Activated CD4-positive, alpha-beta memory T cell treated with anti-CD3 and anti-CD28 coated beads for 36 hours (primary cell): Measurements from ENCODE around the gene BRICD5. TPM values are rescaled to one million over a fixed set of nuclear protein-coding genes. Genes with fewer than 3 reads are reported as not detected.

ENCODE experiments used
- CTCF ChIA-PET: fragments of 350-600 bp; sonication (Branson Sonifier 250); formaldehyde crosslinking; loops from one replicate; lab custom pipeline; 2021; ENCODE audit warnings: antibody characterized with exemption, inconsistent platforms; lab: Charles Lee
- POLR2A ChIA-PET: fragments of 350-600 bp; sonication (Branson Sonifier 250); formaldehyde crosslinking; loops from one replicate; lab custom pipeline; 2021; ENCODE audit warnings: antibody characterized with exemption; lab: Charles Lee
- DNase-seq: peaks from one replicate; pipeline ENCODE4 v3.0.0-alpha.2; 2020
- H3K27ac Mint-ChIP-seq: one replicate; pipeline ENCODE4 v1.8.0; 2021; ENCODE audit warnings: mixed read lengths
- H3K27me3 Mint-ChIP-seq: one replicate; pipeline ENCODE4 v1.8.0; 2021; ENCODE audit warnings: mixed read lengths
- H3K36me3 Mint-ChIP-seq: one replicate; pipeline ENCODE4 v1.8.0; 2021; ENCODE audit warnings: mixed read lengths
- H3K4me1 Mint-ChIP-seq: one replicate; pipeline ENCODE4 v1.8.0; 2021; ENCODE audit warnings: low read depth, mixed read lengths
- H3K4me3 Mint-ChIP-seq: one replicate; pipeline ENCODE4 v1.8.0; 2021; ENCODE audit warnings: mild to moderate bottlenecking, mixed read lengths
- H3K9me3 Mint-ChIP-seq: one replicate; pipeline ENCODE4 v1.8.0; 2021; ENCODE audit warnings: mixed read lengths
- intact Hi-C: fragments of 100-400 bp; cut with micrococcal nuclease; formaldehyde crosslinking; loops from one replicate; pipeline ENCODE4 v1.15.1; 2023
- total RNA-seq, 2 experiments: library from RNA; stranded (reverse); gene quantifications; one replicate each; pipeline ENCODE4 v1.2.3, GENCODE V29; 2021

BRICD5 gene
- total RNA-seq, 2 experiments from 2014 or later = 5.7 to 8.5 TPM

- CTCF ChIA-PET = no interaction called here
- peaks cover 4% of the 10 kb centered on the region for H3K36me3 Mint-ChIP-seq
These were observed 47.3 kb downstream of the BRICD5 start for GRCh38 chr16:2163211-2163881.

GRCh38 chr16:2162676-2163118 is 48.0 kb downstream of the BRICD5 start:
- no peak for DNase-seq
- Mint-ChIP-seq H3K4me3 (no peak overlapping the region), H3K36me3 (peaks cover 4% of the 10 kb centered on the region), H3K27ac (no peak overlapping the region), H3K27me3 (no peaks in the 10 kb centered on the region), H3K9me3 (no peaks in the 10 kb centered on the region), H3K4me1 (peaks cover 10% of the 10 kb centered on the region)
- ChIA-PET POLR2A (interaction anchor here (0.6 kb wide), 1 partner anchor 151 kb away, joined by 3 read pairs; no protein-coding TSS in a partner anchor), CTCF (no interaction called here)
- intact Hi-C loops = no loop called here

More at GRCh38 chr16:2163211-2163881, 47.3 kb downstream of the BRICD5 start:
- POLR2A ChIA-PET = no interaction called here
- no peak overlapping the region for H3K27ac Mint-ChIP-seq
- peaks cover 6% of the 10 kb centered on the region for H3K4me1 Mint-ChIP-seq
- H3K4me3 Mint-ChIP-seq = no peak overlapping the region
- intact Hi-C loops = no loop called here
- peak; percentile 36 for DNase-seq
- H3K9me3 Mint-ChIP-seq = no peaks in the 10 kb centered on the region
- no peaks in the 10 kb centered on the region for H3K27me3 Mint-ChIP-seq

GRCh38 chr16:2161911-2162310 is 48.8 kb downstream of the BRICD5 start:
- H3K4me1 Mint-ChIP-seq = peaks cover 18% of the 10 kb centered on the region
- ChIA-PET CTCF (no interaction called here), POLR2A (no interaction called here)
- DNase-seq = no peak
- intact Hi-C loops = no loop called here
- no peaks in the 10 kb centered on the region for H3K9me3 Mint-ChIP-seq
- peaks cover 4% of the 10 kb centered on the region for H3K36me3 Mint-ChIP-seq
- H3K27me3 Mint-ChIP-seq = no peaks in the 10 kb centered on the region
- no peak overlapping the region for H3K4me3 Mint-ChIP-seq
- H3K27ac Mint-ChIP-seq = peak overlapping the region; percentile 13

GRCh38 chr16:2160915-2161551 is 49.6 kb downstream of the BRICD5 start:
- Mint-ChIP-seq H3K27me3 (no peaks in the 10 kb centered on the region), H3K9me3 (no peaks in the 10 kb centered on the region), H3K36me3 (peaks cover 3% of the 10 kb centered on the region), H3K4me3 (no peak overlapping the region), H3K27ac (no peak overlapping the region), H3K4me1 (peaks cover 25% of the 10 kb centered on the region)
- no peak for DNase-seq
- POLR2A ChIA-PET = no interaction called here
- CTCF ChIA-PET = no interaction called here
- intact Hi-C loops = no loop called here

Other genes starting within 250 kb of the BRICD5 start
- 1,000 to 10,000 TPM; 5,123 to 5,136 TPM for gene RPS2, start 246.0 kb downstream of the BRICD5 start, total RNA-seq
- not detected for gene RNF151, start 244.0 kb downstream of the BRICD5 start, total RNA-seq
- gene TBL3, start 238.8 kb downstream of the BRICD5 start, total RNA-seq = 10 to 100 TPM; 45.7 to 47.3 TPM
- gene NOXO1, start 229.4 kb downstream of the BRICD5 start, total RNA-seq = not detected
- 10 to 100 TPM; 34.4 to 37.5 TPM for gene GFER, start 226.7 kb downstream of the BRICD5 start, total RNA-seq
- 10 to 100 TPM; 11.9 to 12.4 TPM for gene SYNGR3, start 220.9 kb downstream of the BRICD5 start, total RNA-seq
- gene ZNF598, start 201.0 kb downstream of the BRICD5 start, total RNA-seq = 10 to 100 TPM; 67.2 to 67.6 TPM
- 1 to 10 TPM; 1.3 to 2.0 TPM for gene NPW, start 191.1 kb downstream of the BRICD5 start, total RNA-seq
- 1 to 10 TPM; 1.1 to 1.4 TPM for gene NHERF2, start 184.0 kb downstream of the BRICD5 start, total RNA-seq
- gene NTHL1, start 163.0 kb downstream of the BRICD5 start, total RNA-seq = 10 to 100 TPM; 24.3 to 26.2 TPM
- 10 to 100 TPM; 56.6 to 63.9 TPM for gene TSC2, start 162.9 kb downstream of the BRICD5 start, total RNA-seq
- 10 to 100 TPM; 56.7 to 59.4 TPM for gene PKD1, start 75.0 kb downstream of the BRICD5 start, total RNA-seq
- under 1 TPM in 1 of 2 experiments, not detected in 1; 0.33 TPM for gene RAB26, start 62.2 kb downstream of the BRICD5 start, total RNA-seq
- gene TRAF7, start 55.1 kb downstream of the BRICD5 start, total RNA-seq = 10 to 100 TPM; 77.1 to 80.3 TPM
- under 1 TPM; 0.36 to 0.83 TPM for gene CASKIN1, start 14.3 kb downstream of the BRICD5 start, total RNA-seq
- 10 to 100 TPM; 49.7 to 50.4 TPM for gene MLST8, start 5.4 kb downstream of the BRICD5 start, total RNA-seq
- gene PGP, start 4.0 kb upstream of the BRICD5 start, total RNA-seq = 10 to 100 TPM; 19.3 to 19.5 TPM
- gene E4F1, start 12.7 kb upstream of the BRICD5 start, total RNA-seq = 10 to 100 TPM; 19.3 to 19.6 TPM
- under 1 TPM; 0.63 to 0.67 TPM for gene DNASE1L2, start 25.6 kb upstream of the BRICD5 start, total RNA-seq
- gene ECI1, start 40.7 kb upstream of the BRICD5 start, total RNA-seq = 10 to 100 TPM; 50.7 to 52.5 TPM
- 100 to 1,000 TPM; 292 to 294 TPM for gene RNPS1, start 57.3 kb upstream of the BRICD5 start, total RNA-seq
- gene ABCA3, start 129.9 kb upstream of the BRICD5 start, total RNA-seq = 1 to 10 TPM; 6.1 to 6.4 TPM
- 10 to 100 TPM; 53.5 to 54.7 TPM for gene CCNF, start 218.6 kb upstream of the BRICD5 start, total RNA-seq
- 10 to 100 TPM; 23.9 to 24.3 TPM for gene TEDC2, start 249.2 kb upstream of the BRICD5 start, total RNA-seq